Stimulated activated CD4-positive, alpha-beta T cell treated with anti-CD3 and anti-CD28 coated beads, Interleukin-12 subunit alpha, Interleukin-12 subunit beta, amount 100 ng/mL, for 4 hours (primary cell): ENCODE data around the gene ACSM3.
A peak's percentile ranks its signal among the peaks of the same experiment; 100 is the strongest.
"Not testable (repeated sequence)": the region's sequence is repeated elsewhere in the genome, so short reads cannot be mapped to it uniquely, and the experiment has no call there.

Experiments used
- DNase-seq: peaks from one replicate; pipeline ENCODE4 v3.0.0-alpha.2; 2020

The ACSM3 gene, protein sequence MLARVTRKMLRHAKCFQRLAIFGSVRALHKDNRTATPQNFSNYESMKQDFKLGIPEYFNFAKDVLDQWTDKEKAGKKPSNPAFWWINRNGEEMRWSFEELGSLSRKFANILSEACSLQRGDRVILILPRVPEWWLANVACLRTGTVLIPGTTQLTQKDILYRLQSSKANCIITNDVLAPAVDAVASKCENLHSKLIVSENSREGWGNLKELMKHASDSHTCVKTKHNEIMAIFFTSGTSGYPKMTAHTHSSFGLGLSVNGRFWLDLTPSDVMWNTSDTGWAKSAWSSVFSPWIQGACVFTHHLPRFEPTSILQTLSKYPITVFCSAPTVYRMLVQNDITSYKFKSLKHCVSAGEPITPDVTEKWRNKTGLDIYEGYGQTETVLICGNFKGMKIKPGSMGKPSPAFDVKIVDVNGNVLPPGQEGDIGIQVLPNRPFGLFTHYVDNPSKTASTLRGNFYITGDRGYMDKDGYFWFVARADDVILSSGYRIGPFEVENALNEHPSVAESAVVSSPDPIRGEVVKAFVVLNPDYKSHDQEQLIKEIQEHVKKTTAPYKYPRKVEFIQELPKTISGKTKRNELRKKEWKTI

GRCh38 chr16:20763461-20764232 is at the start of gene ACSM3:
ACSM3 (plus strand) TSS chr16:20764014; CDS start chr16:20770035, 6,021 bp downstream.
- peak; percentile 30 for DNase-seq

DNA sequence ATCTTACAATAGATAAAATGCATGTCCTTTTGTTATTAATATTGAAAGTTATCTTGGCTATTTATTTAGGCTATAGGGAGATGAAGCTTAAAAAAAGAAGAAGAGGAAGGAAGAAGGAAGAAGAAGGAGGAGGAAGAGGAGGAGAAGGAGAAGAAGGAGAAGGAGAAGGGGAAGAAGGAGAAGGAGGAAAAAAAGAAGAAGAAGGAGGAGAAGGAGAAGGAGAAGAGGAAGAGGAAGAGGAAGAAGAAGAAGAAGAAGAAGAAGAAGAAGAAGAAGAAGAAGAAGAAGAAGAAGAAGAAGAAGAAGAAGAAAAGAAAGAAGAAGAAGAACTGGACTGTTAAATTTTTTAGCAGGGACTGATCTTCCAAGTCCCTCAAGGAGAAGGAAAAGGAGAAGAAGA is 46.1 kb upstream of the ACSM3 start:
- DNase-seq, result not testable (repeated sequence)

- no peak for DNase-seq
Measured at GRCh38 chr16:20720251-20720650, 43.6 kb upstream of the ACSM3 start.

GRCh38 chr16:20726661-20727060 is 37.2 kb upstream of the ACSM3 start:
- no peak for DNase-seq

DNA sequence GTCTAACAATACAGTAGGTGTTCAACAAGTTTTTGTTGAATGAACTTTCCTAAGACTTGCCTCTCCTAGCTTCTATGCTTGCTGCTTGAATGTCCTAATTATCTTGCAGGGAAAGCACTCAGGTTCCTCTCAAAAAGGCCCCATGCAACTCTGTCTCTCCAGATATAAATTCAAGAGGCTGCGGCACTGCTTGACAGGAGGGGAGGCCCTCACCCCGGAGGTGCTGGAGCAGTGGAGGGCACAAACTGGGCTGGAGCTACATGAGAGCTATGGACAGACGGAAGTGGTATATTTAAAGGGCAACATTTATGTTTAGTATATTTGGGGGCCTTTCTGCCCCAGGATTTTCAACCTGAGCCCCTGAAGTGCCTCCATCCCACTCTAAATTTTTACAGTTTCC is 36.6 kb upstream of the ACSM3 start:
- no peak for DNase-seq

DNA sequence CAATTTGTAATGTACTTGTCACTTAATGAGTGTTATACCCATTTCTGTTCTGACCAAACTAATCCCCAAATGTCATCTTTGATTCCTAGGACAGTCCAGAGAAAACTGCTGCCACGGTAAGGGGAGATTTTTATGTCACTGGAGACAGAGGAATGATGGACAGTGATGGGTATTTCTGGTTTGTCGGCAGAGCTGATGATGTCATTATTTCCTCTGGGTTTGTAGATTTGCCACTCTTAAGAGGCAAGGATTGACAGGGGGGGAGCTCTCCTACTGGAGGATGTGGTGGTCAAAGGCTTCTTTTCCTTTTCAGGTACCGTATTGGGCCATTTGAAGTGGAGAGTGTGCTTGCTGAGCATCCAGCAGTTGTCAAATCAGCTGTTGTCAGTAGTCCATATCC is 34.7 kb upstream of the ACSM3 start:
- no peak for DNase-seq

GRCh38 chr16:20734056-20734455 is 29.8 kb upstream of the ACSM3 start:
- DNase-seq, result no peak

- DNase-seq, result no peak
Measured at GRCh38 chr16:20734782-20735181, 29.0 kb upstream of the ACSM3 start.

DNA sequence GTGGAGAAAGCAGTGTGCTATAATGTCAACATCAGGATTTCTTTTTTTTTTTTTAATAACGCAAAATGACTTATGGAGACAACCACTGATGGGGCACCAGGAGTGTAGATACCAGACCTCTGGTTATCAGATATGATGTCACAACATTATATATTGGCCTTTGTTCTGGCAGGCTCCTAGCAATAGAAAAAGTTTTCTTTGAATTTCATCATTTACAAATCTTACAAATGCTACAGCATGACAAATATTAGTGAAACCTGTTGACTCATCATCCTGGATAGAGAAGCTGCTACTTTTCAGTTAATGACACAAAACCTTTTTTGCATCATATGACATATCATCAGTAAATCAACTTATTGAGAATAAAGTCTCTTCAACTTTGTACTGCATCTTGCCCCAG is 28.3 kb upstream of the ACSM3 start:
- DNase-seq, result no peak

DNA sequence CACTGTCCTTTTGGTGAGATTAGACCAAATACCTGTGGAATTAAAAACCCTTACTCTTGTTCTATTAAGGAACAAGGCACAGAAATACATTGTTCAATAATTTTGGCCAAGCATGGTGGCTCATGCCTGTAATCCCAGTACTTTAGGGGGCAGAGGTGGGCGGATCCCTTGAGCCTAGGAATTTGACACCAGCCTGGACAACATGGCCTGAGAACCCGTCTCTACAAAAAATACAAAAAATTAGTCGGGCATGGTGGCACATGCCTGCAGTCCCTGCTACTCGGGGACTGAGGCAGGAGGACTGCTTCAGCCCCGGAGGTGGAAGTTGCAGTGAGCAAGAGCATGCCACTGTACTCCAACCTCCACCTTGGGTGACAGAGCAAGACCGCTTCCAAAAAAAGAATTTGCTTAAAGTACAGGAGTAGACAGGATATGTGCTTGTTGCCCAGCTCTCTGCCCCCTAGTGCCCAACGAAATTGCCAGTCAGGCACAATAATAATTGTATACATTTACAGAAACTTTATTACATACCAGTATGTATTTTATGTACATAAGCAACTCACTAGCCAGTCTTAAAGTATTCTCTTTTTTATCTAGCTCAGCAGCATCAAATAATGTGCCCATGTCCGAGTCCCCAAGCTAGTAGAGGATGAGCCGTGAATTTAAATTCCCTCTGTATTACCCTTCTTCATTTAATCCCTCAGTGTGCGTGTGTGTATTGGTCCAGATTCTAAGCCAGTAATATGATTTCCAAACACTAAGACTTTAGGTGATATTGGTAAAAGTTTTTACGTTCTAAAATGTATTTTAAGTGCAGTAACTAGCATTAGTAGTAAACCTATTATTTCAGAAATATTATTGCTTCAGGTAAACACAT is 23.6 kb upstream of the ACSM3 start:
- DNase-seq, result no peak

- DNase-seq, result peak; percentile 88
Measured at GRCh38 chr16:20740901-20741521, 22.8 kb upstream of the ACSM3 start.

- peak; percentile 99 for DNase-seq
Measured at GRCh38 chr16:20741554-20742285, 22.1 kb upstream of the ACSM3 start, which contains the start of gene THUMPD1. THUMPD1 (minus strand) TSS chr16:20741818; CDS start chr16:20741739, 79 bp downstream.

DNA sequence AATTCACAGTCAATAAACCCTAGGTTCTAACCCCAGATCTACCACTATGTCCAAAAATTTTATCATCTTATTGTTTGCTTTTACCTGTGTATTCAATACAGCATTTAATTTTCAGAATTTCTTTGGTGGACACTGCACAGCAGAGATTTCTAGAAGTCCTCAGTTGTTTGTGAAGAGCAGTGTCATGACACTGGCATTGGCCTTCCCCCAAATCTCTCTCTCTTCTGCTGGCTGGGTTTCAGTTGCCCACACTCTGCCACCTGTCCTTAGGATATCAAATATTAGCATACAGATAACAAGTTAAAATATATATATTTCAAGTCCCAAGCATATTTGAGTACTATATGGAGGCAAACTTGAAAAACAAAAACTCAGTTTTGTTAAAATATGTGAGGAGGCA is 20.2 kb upstream of the ACSM3 start:
- DNase-seq, result no peak

GRCh38 chr16:20744922-20745440 is 18.8 kb upstream of the ACSM3 start:
- DNase-seq, result no peak

GRCh38 chr16:20746461-20746860 is 17.4 kb upstream of the ACSM3 start:
- DNase-seq, result no peak

- DNase-seq, result no peak
Measured at GRCh38 chr16:20747030-20747816, 16.6 kb upstream of the ACSM3 start.

- DNase-seq, result no peak
Measured at GRCh38 chr16:20749474-20749873, 14.3 kb upstream of the ACSM3 start.

- DNase-seq, result no peak
Measured at GRCh38 chr16:20750558-20750957, 13.3 kb upstream of the ACSM3 start.

DNA sequence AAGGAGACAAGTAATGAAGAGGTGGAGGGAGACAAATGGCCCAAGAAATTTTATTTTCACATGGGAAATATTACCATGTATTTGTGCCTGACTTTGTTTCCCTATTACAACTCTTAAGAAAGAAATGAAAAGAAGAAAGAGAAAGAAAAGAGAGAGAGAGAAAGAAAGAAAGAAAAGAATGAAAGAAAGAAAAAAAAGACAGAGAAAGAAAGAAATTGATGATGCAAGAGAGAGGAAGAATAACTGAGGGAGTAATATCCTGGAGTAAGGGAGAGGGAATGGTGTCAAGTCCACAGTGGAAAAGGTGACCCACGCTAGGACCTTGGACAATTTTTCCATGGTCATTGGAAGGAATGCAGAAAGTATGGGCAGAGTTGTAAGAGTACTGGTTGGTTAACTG is 10.1 kb upstream of the ACSM3 start:
- DNase-seq, result no peak

DNA sequence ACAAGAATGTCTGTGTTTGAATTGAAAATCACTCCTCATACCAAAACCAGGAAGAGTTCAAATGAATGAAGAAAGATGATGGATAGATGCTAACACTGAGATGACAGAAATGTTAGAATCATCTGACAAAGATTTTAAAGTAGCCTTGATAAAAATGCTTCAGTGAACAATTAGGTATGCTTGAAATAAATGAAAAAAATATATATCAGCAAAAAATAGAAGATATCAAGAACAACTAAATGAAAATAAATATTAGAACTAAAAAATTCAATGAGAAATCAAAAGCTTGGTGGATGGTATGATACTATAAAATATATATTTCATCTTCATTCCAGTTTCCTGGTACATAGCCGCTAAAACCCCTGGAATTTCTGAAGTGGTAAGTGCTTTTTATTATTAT is 8.6 kb upstream of the ACSM3 start:
- no peak for DNase-seq
